HG03196 (cell line): ENCODE data around the gene ZNF385B.
"Not testable (repeated sequence)": the region's sequence is repeated elsewhere in the genome, so short reads cannot be mapped to it uniquely, and the experiment has no call there.

Experiments
- ATAC-seq: cut with Tn5 transposase; IDR thresholded peaks from one replicate; pipeline ENCODE4 v1.9.1; 2021; ENCODE audit not compliant: unreplicated experiment

Gene ZNF385B

GRCh38 chr2:179513181-179513580, 348.2 kb downstream of the ZNF385B start:
- no peak for ATAC-seq

- no peak for ATAC-seq
Observed at GRCh38 chr2:179512281-179513035, 349.0 kb downstream of the ZNF385B start.

DNA sequence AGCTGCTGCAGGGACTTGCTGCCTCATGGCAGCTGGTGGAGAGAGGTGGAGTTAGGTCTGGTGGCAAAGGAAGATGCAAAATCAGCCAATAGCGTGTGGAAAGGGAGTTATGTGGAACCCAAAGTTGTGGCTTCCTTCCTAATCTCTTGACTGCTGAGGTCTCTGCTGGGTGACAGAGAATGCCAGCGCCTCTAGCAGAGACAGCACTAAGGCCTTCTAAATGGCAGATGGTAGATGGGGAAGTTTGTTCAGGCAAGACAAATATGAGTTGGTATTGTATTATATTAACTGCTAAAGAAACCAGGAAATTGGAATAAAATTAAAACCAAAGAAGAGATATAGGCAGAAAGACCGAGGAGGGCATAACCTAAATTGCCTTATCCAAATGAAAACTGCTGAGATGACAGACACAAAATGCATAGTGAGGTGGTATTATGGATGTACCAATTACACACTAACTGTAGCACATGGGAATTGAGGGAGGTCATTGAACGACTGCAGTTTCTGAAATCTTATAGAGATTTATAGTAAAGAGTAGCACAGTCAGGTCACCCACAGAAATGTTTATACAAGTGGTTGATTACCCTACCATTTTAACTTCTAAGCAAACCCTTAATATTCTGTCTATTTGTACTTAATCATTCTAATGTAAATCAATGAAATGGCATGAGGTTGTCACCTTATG, 350.2 kb downstream of the ZNF385B start:
- no peak for ATAC-seq

DNA sequence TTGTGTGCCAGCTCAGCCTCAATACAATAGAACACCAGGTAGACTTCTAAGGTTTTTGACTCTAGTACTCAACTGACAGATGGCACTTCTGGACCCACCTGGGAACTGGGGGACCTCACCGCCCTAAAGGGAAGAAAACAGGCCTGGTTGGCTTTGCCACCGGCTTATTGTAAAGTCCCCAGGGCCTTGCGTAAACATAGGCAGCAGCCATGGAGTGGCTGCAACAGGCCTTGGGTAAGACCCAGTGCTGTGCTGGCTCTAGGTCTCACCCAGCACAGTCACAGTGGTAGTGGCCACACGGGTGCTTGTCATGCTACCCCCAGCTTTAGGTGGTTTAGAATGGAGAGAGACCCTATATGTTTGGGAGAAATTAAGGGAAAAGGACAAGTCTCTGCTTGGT, 366.1 kb downstream of the ZNF385B start:
- no peak for ATAC-seq

- no peak for ATAC-seq
Observed at GRCh38 chr2:179488563-179488962, 372.8 kb downstream of the ZNF385B start.

DNA sequence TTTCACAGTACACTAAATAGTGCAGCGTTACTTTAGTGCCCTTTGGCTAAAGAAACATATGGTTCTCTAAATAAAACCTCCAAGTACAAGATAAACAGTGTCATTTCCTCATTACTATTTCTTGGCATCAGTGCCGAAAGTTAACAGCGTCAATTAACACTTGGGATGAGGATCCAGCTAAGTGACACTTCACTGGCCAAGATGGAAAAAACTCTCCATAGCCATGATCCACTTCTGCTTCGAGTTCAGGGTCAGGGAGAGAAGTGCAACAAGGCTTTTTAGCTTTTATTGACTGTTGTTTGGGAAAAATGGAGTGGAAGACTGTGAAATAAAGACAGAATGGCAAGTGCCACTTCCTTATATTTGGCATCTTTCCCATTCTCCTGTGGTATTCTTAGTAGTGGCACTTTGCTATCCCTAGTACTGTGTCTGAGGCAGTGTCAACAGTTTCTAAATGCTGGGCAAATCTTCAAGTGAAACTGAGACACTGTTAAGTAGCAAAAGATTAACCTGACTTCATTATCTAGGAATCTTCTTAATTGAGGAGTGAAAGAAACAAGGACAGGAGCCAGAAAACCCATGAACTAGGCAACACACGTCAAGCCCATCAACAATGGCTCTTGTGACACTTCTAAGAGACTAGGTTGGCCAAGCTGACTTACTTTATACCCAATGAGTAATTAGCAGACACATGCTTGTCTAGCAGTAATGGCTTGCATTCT, 374.2 kb downstream of the ZNF385B start:
- no peak for ATAC-seq

- no peak for ATAC-seq
Observed at GRCh38 chr2:179483131-179483530, 378.3 kb downstream of the ZNF385B start.

- ATAC-seq, result no peak
Observed at GRCh38 chr2:179479947-179480346, 381.5 kb downstream of the ZNF385B start.

GRCh38 chr2:179478771-179479170, 382.6 kb downstream of the ZNF385B start:
- no peak for ATAC-seq

DNA sequence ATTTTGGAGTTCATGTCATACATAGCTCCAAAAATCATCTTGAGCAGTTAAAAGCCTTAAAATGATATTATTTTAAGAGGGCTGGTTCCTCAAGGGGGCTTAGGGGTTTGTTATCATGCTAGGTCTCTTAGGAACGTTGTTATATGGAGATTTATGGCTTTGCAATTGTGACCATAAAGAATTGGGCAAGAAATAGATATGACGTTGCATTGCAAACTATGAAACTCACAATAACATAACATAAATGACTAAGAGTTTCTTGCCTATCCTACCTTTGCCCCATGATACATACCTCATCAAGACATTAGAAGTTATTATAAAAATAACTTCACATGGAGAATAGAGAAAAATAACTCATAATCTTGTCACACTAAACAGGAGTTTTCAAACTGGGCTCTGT, 390.4 kb downstream of the ZNF385B start:
- no peak for ATAC-seq

DNA sequence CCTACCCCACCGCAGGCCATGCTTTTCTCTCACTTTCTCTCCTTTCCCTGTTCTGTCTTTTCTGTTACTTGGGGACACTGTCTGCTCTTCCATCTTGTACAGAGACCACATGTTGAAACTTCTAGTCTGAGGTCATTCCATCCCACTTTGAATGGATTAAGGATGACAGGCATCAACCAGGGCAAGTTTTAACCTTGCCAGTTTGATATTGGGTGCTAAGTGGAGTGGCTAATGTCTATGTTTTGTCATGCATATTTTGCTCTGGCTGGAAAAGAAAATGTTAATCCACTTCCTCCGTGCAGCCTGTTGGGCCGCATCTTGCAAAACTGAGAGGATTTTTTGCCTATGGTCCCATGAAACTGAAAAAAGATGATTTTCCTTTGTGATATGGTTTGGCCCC, 391.3 kb downstream of the ZNF385B start:
- no peak for ATAC-seq

GRCh38 chr2:179467960-179468359, 393.5 kb downstream of the ZNF385B start:
- no peak for ATAC-seq

GRCh38 chr2:179467111-179467510, 394.3 kb downstream of the ZNF385B start:
- no peak for ATAC-seq

GRCh38 chr2:179461420-179461819, 400.0 kb downstream of the ZNF385B start:
- ATAC-seq, result no peak

DNA sequence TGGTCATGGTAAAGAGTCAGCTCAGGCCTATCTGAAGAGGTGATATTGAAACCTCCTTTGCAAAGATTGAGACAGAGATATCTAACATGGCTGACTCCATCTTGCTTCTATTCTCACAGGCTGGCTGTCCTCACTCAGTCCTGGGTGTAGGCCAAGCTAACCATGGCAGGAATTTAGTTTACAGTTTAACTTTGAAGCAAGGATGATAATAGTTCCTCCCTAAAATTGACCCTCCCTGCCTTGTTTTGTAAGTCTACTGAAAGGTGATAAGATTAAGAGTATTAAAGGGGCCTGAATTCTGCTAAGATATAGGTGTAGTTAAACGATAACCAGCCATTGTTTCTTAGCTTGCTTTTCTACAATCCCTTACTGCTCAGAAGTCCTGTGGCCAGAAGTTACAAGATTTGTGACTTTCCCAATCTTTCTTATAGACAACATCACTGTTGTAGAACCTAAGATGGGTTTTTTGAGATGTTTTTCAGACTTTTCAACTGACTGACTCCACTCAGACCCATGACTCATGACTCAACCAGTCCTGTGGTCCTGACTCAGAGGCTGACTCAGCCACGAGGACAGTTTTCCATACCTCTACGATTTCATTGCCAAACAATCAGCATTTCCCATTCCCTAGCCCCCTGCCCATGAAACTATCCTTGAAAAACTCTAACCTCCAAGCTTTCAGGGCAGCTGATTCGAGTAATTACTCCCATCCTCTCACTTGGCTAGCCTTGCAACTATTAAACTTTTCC, 401.1 kb downstream of the ZNF385B start:
- ATAC-seq, result no peak

GRCh38 chr2:179458113-179458512, 403.3 kb downstream of the ZNF385B start:
- not testable (repeated sequence) for ATAC-seq

- ATAC-seq, result no peak
Observed at GRCh38 chr2:179455824-179456223, 405.6 kb downstream of the ZNF385B start.

DNA sequence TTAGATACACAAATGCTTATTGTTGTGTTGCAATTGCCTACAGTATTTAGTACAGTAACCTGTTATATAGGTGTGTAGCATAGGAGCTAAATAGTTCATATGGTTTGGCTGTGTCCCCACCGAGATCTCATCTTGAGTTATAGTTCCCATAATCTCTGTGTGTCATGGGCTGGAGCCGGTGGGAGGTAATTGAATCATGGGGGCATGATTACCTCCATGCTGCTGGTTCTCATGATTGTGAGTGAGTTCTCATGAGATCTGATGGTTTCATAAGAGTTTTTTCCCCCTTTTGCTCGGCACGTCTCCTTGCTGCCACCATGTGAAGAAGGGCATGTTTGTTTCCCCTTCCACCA, 406.3 kb downstream of the ZNF385B start:
- ATAC-seq, result no peak

DNA sequence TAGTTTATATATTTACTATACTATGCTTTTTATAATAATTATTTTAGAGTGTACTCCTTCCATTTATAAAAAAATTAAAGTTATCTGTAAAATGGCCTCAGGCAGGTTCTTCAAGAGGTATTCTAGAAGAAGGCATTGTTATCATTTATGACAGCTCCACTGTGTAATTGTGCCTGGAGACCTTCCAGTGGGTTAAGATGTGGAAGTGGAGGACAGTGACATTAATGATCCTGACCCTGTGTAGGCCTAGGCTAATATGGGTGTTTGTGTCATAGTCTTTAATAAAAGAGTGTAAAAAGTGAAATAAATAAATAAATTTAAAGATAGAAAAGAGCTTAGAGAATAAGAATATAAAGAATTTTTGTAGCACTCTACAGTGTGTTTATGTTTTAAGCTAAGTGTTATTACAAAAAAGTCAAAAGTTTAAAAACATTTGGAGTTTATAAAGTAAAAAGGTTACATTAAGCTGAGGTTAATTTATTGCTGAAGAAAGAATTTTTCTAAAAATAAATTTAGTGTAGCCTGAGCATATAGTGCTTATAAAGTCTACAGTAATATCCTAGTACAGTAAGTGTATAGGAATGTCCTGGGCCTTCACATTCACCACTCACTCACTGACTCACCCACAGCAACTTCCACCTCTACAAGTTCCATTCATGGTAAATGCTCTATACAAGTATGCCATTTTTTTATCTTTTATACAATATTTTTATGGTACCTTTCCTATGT, 406.8 kb downstream of the ZNF385B start:
- no peak for ATAC-seq

DNA sequence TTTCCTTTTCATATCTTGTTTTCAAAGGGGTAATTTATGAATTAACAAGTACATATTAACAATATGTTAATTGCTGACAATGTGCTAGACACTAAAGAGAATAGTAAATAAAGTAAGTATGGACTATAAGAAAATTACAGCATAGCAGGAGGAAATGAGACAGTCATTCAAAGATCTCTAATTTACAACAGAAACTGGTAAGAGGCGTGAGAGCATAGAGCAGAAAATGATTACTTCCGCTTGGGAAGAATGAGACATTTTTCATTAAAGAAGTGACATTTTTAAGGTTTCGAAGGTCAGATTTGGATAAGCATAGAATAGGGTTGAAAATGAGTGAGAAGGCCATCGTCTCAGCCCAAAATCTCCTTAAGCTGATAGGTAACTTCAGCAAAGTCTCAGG, 412.4 kb downstream of the ZNF385B start:
- ATAC-seq, result no peak
